ENCODE data around the gene SH3PXD2B. TPM values are rescaled to one million over a fixed set of nuclear protein-coding genes. Genes with fewer than 3 reads are reported as not detected.

SH3PXD2B gene
- total RNA-seq, 4 donors from 2014 or later, result 13.7 to 27.1 (median 21.1) TPM

GRCh38 chr5:172336676-172337285, 117.5 kb downstream of the SH3PXD2B start:
- H3K4me3 ChIP-seq (replicated peaks in 1 of 3), result no peak overlapping the region
- intact Hi-C loops (cut with DNase I), result no loop called here
- peaks cover 4 to 9% of the 10 kb centered on the region in 2 donors for H3K36me3 ChIP-seq

GRCh38 chr5:172336264-172336663, 118.1 kb downstream of the SH3PXD2B start:
- no peaks in the 10 kb centered on the region for H3K9me3 ChIP-seq
- WGBS, 2 donors, result 46 to 49% methylated on average over 4 to 10 of the region's 10 CpGs
- no peak for TF ChIP-seq POLR2A (IDR thresholded peaks at IDR 0.05)
- no peak for TF ChIP-seq CTCF (IDR thresholded peaks at IDR 0.05)
- peaks cover 4 to 9% of the 10 kb centered on the region in 2 donors for H3K36me3 ChIP-seq
- intact Hi-C loops (cut with DNase I), result no loop called here
- peak in 1 of 2 donors; percentile 6 for DNase-seq
- H3K4me1 ChIP-seq, result no peaks in the 10 kb centered on the region
- H3K27me3 ChIP-seq, result no peaks in the 10 kb centered on the region
- H3K4me3 ChIP-seq (replicated peaks in 1 of 3), result no peak overlapping the region
- H3K27ac ChIP-seq, result no peak overlapping the region

More at GRCh38 chr5:172336676-172337285, 117.5 kb downstream of the SH3PXD2B start:
- H3K27ac ChIP-seq, result no peak overlapping the region
- DNase-seq, result no peak
- no peaks in the 10 kb centered on the region for H3K27me3 ChIP-seq
- no peaks in the 10 kb centered on the region for H3K4me1 ChIP-seq
- no peaks in the 10 kb centered on the region for H3K9me3 ChIP-seq
- TF ChIP-seq POLR2A (IDR thresholded peaks at IDR 0.05) (no peak), CTCF (IDR thresholded peaks at IDR 0.05) (no peak)
- WGBS, 2 donors, result 57 to 71% methylated on average over 7 to 9 of the region's 9 CpGs

GRCh38 chr5:172335721-172336120, 118.6 kb downstream of the SH3PXD2B start:
- Histone ChIP-seq H3K4me3 (replicated peaks in 1 of 3) (no peak overlapping the region), H3K4me1 (no peaks in the 10 kb centered on the region), H3K9me3 (no peaks in the 10 kb centered on the region), H3K27ac (no peak overlapping the region), H3K27me3 (no peaks in the 10 kb centered on the region), H3K36me3 (peaks cover 4 to 9% of the 10 kb centered on the region in 2 donors)
- WGBS, 2 donors, result 79 to 81% methylated on average over 4 of the region's 4 CpGs
- no peak for TF ChIP-seq CTCF (IDR thresholded peaks at IDR 0.05)
- TF ChIP-seq POLR2A (IDR thresholded peaks at IDR 0.05), result no peak
- intact Hi-C loops (cut with DNase I), result no loop called here
- no peak for DNase-seq

DNA sequence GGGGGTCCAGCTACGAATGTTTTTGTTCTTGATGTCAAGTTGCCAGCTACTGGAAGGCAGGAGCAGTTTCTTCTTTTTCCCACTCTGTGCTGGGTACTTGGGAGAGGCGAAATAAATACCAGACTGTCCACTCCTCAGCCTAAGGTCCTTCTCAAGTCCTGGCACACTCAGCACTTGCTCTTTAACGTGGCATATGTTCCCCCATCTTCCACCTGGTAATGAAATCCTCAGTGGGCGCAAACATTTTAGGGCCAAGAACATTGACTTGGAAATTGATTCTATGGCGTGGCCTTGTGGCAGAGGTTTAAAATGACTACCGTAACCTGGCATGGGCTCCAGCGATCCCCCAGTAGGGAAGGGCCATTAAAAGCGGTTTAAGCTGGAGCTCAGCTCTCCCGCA, 119.7 kb downstream of the SH3PXD2B start:
- peaks cover 0 to 9% of the 10 kb centered on the region in 2 donors for H3K36me3 ChIP-seq
- intact Hi-C loops (cut with DNase I), result no loop called here
- 95% methylated on average over 9 of the region's 9 CpGs for WGBS, 2 donors

More for the DNA sequence above, 119.7 kb downstream of the SH3PXD2B start:
- Histone ChIP-seq H3K4me1 (no peaks in the 10 kb centered on the region), H3K4me3 (replicated peaks in 1 of 3) (no peak overlapping the region), H3K27ac (no peak overlapping the region), H3K27me3 (no peaks in the 10 kb centered on the region), H3K9me3 (no peaks in the 10 kb centered on the region)
- no peak for DNase-seq
- TF ChIP-seq CTCF (IDR thresholded peaks at IDR 0.05), result no peak
- TF ChIP-seq POLR2A (IDR thresholded peaks at IDR 0.05), result no peak

Data from thyroid gland (tissue), 4 donors.